ENCODE measurements around the gene SH3PXD2A.

Gene SH3PXD2A

GRCh38 chr10:103727991-103728689, 127.2 kb downstream of the SH3PXD2A start:
- Histone ChIP-seq H3K27me3 (ENCODE audit: low read depth) (no peaks in the 10 kb centered on the region), H3K36me3 (replicated peaks) (no peaks in the 10 kb centered on the region), H3K4me1 (peaks cover 9% of the 10 kb centered on the region), H3K9me3 (no peaks in the 10 kb centered on the region), H3K4me3 (no peak overlapping the region)
- in situ Hi-C loops (cut with MboI; ENCODE audit: low sequenced_read_pairs): no loop called here
- no peak for DNase-seq (ENCODE audit: low spot score in 2 of 2)

- in situ Hi-C loops (cut with MboI; ENCODE audit: low sequenced_read_pairs): no loop called here
- Histone ChIP-seq H3K9me3 (no peaks in the 10 kb centered on the region), H3K27me3 (ENCODE audit: low read depth) (no peaks in the 10 kb centered on the region), H3K4me1 (peaks cover 9% of the 10 kb centered on the region), H3K4me3 (no peak overlapping the region), H3K36me3 (replicated peaks) (no peaks in the 10 kb centered on the region)
- DNase-seq (ENCODE audit: low spot score in 2 of 2): no peak
Observed at GRCh38 chr10:103727546-103727963, 127.8 kb downstream of the SH3PXD2A start.

- H3K4me3 ChIP-seq: no peak overlapping the region
- in situ Hi-C loops (cut with MboI; ENCODE audit: low sequenced_read_pairs): no loop called here
- H3K4me1 ChIP-seq: peaks cover 3% of the 10 kb centered on the region
- H3K36me3 ChIP-seq (replicated peaks): no peaks in the 10 kb centered on the region
- DNase-seq (ENCODE audit: low spot score in 2 of 2): no peak
- no peaks in the 10 kb centered on the region for H3K9me3 ChIP-seq
- H3K27me3 ChIP-seq (ENCODE audit: low read depth): no peaks in the 10 kb centered on the region
Observed at GRCh38 chr10:103726637-103727036, 128.7 kb downstream of the SH3PXD2A start.

- Histone ChIP-seq H3K36me3 (replicated peaks) (no peaks in the 10 kb centered on the region), H3K4me3 (no peak overlapping the region), H3K4me1 (no peaks in the 10 kb centered on the region), H3K9me3 (no peaks in the 10 kb centered on the region), H3K27me3 (ENCODE audit: low read depth) (no peaks in the 10 kb centered on the region)
- in situ Hi-C loops (cut with MboI; ENCODE audit: low sequenced_read_pairs): no loop called here
- no peak for DNase-seq (ENCODE audit: low spot score in 2 of 2)
Observed at GRCh38 chr10:103725242-103725641, 130.1 kb downstream of the SH3PXD2A start.

GRCh38 chr10:103724771-103725170, 130.6 kb downstream of the SH3PXD2A start:
- Histone ChIP-seq H3K36me3 (replicated peaks) (no peaks in the 10 kb centered on the region), H3K27me3 (ENCODE audit: low read depth) (no peaks in the 10 kb centered on the region), H3K4me3 (no peak overlapping the region), H3K4me1 (no peaks in the 10 kb centered on the region), H3K9me3 (no peaks in the 10 kb centered on the region)
- in situ Hi-C loops (cut with MboI; ENCODE audit: low sequenced_read_pairs): loop anchor here (25.0 kb wide), 1 partner anchor 488 kb away; no protein-coding TSS in a partner anchor
- no peak for DNase-seq (ENCODE audit: low spot score in 2 of 2)

GRCh38 chr10:103724074-103724473, 131.3 kb downstream of the SH3PXD2A start:
- in situ Hi-C loops (cut with MboI; ENCODE audit: low sequenced_read_pairs): loop anchor here (25.0 kb wide), 1 partner anchor 488 kb away; no protein-coding TSS in a partner anchor
- DNase-seq (ENCODE audit: low spot score in 2 of 2): no peak
- no peak overlapping the region for H3K4me3 ChIP-seq
- no peaks in the 10 kb centered on the region for H3K4me1 ChIP-seq
- no peaks in the 10 kb centered on the region for H3K9me3 ChIP-seq
- H3K27me3 ChIP-seq (ENCODE audit: low read depth): no peaks in the 10 kb centered on the region
- H3K36me3 ChIP-seq (replicated peaks): no peaks in the 10 kb centered on the region

GRCh38 chr10:103723557-103723956, 131.8 kb downstream of the SH3PXD2A start:
- in situ Hi-C loops (cut with MboI; ENCODE audit: low sequenced_read_pairs): loop anchor here (25.0 kb wide), 1 partner anchor 489 kb away; no protein-coding TSS in a partner anchor
- Histone ChIP-seq H3K4me3 (no peak overlapping the region), H3K36me3 (replicated peaks) (no peaks in the 10 kb centered on the region), H3K4me1 (no peaks in the 10 kb centered on the region), H3K9me3 (no peaks in the 10 kb centered on the region), H3K27me3 (ENCODE audit: low read depth) (no peaks in the 10 kb centered on the region)
- no peak for DNase-seq (ENCODE audit: low spot score in 2 of 2)

- Histone ChIP-seq H3K9me3 (no peaks in the 10 kb centered on the region), H3K27me3 (ENCODE audit: low read depth) (no peaks in the 10 kb centered on the region), H3K36me3 (replicated peaks) (no peaks in the 10 kb centered on the region), H3K4me1 (no peaks in the 10 kb centered on the region), H3K4me3 (no peak overlapping the region)
- in situ Hi-C loops (cut with MboI; ENCODE audit: low sequenced_read_pairs): loop anchor here (25.0 kb wide), 1 partner anchor 490 kb away; no protein-coding TSS in a partner anchor
- DNase-seq (ENCODE audit: low spot score in 2 of 2): no peak
Observed at GRCh38 chr10:103722632-103723031, 132.7 kb downstream of the SH3PXD2A start.

- no peaks in the 10 kb centered on the region for H3K27me3 ChIP-seq (ENCODE audit: low read depth)
- in situ Hi-C loops (cut with MboI; ENCODE audit: low sequenced_read_pairs): loop anchor here (25.0 kb wide), 1 partner anchor 491 kb away; no protein-coding TSS in a partner anchor
- H3K4me3 ChIP-seq: no peak overlapping the region
- no peaks in the 10 kb centered on the region for H3K36me3 ChIP-seq (replicated peaks)
- DNase-seq (ENCODE audit: low spot score in 2 of 2): no peak
- H3K9me3 ChIP-seq: no peaks in the 10 kb centered on the region
- no peaks in the 10 kb centered on the region for H3K4me1 ChIP-seq
Observed at GRCh38 chr10:103720964-103721335, 134.4 kb downstream of the SH3PXD2A start.

GRCh38 chr10:103720328-103720963, 134.9 kb downstream of the SH3PXD2A start:
- H3K4me3 ChIP-seq: no peak overlapping the region
- H3K9me3 ChIP-seq: no peaks in the 10 kb centered on the region
- in situ Hi-C loops (cut with MboI; ENCODE audit: low sequenced_read_pairs): loop anchor here (25.0 kb wide), 1 partner anchor 492 kb away; no protein-coding TSS in a partner anchor
- no peaks in the 10 kb centered on the region for H3K4me1 ChIP-seq
- no peak for DNase-seq (ENCODE audit: low spot score in 2 of 2)
- H3K27me3 ChIP-seq (ENCODE audit: low read depth): no peaks in the 10 kb centered on the region
- H3K36me3 ChIP-seq (replicated peaks): no peaks in the 10 kb centered on the region

- no peaks in the 10 kb centered on the region for H3K36me3 ChIP-seq (replicated peaks)
- H3K9me3 ChIP-seq: no peaks in the 10 kb centered on the region
- no peak for DNase-seq (ENCODE audit: low spot score in 2 of 2)
- no peak overlapping the region for H3K4me3 ChIP-seq
- H3K4me1 ChIP-seq: no peaks in the 10 kb centered on the region
- no peaks in the 10 kb centered on the region for H3K27me3 ChIP-seq (ENCODE audit: low read depth)
- in situ Hi-C loops (cut with MboI; ENCODE audit: low sequenced_read_pairs): loop anchor here (25.0 kb wide), 1 partner anchor 493 kb away; no protein-coding TSS in a partner anchor
Observed at GRCh38 chr10:103719036-103719435, 136.3 kb downstream of the SH3PXD2A start.

- Histone ChIP-seq H3K4me1 (no peaks in the 10 kb centered on the region), H3K36me3 (replicated peaks) (no peaks in the 10 kb centered on the region), H3K4me3 (no peak overlapping the region), H3K9me3 (no peaks in the 10 kb centered on the region), H3K27me3 (ENCODE audit: low read depth) (no peaks in the 10 kb centered on the region)
- DNase-seq (ENCODE audit: low spot score in 2 of 2): no peak
- in situ Hi-C loops (cut with MboI; ENCODE audit: low sequenced_read_pairs): loop anchor here (25.0 kb wide), 1 partner anchor 494 kb away; no protein-coding TSS in a partner anchor
Observed at GRCh38 chr10:103718247-103718620, 137.1 kb downstream of the SH3PXD2A start.

GRCh38 chr10:103717341-103718246, 137.8 kb downstream of the SH3PXD2A start:
- no peaks in the 10 kb centered on the region for H3K27me3 ChIP-seq (ENCODE audit: low read depth)
- no peaks in the 10 kb centered on the region for H3K4me1 ChIP-seq
- H3K9me3 ChIP-seq: no peaks in the 10 kb centered on the region
- in situ Hi-C loops (cut with MboI; ENCODE audit: low sequenced_read_pairs): loop anchor here (25.0 kb wide), 1 partner anchor 495 kb away; no protein-coding TSS in a partner anchor
- H3K36me3 ChIP-seq (replicated peaks): no peaks in the 10 kb centered on the region
- H3K4me3 ChIP-seq: no peak overlapping the region
- no peak for DNase-seq (ENCODE audit: low spot score in 2 of 2)

All from HAP-1 (cell line).